OCI-LY1 (cell line): ENCODE results near the gene EXOSC1.

Source experiments
- H2AFZ ChIP-seq: fragments of 200-600 bp; sonication (generic), shearing (Covaris generic); 2 replicates; pipeline ENCODE4 v1.6.0; 2014; ENCODE audit warnings: antibody characterized with exemption, mild to moderate bottlenecking, low read length
- H3F3A ChIP-seq: fragments of 200-600 bp; sonication (generic), shearing (Covaris generic); 2 replicates; pipeline ENCODE4 v1.6.0; 2014; ENCODE audit warnings: mild to moderate bottlenecking, antibody characterized with exemption, low read length, moderate library complexity; ENCODE audit not compliant: insufficient read depth
- H3K27ac ChIP-seq: fragments of 200-600 bp; sonication (generic); 2 replicates; pipeline ENCODE4 v1.5.1; 2014; ENCODE audit warnings: low read length, mixed run types, mild to moderate bottlenecking, low read depth; ENCODE audit not compliant: poor library complexity, severe bottlenecking
- H3K27me3 ChIP-seq: fragments of 200-600 bp; sonication (generic); 2 replicates; pipeline ENCODE4 v1.6.0; 2014; ENCODE audit warnings: antibody characterized with exemption, mild to moderate bottlenecking, low read length, moderate library complexity; ENCODE audit not compliant: insufficient read depth
- H3K36me3 ChIP-seq: fragments of 200-600 bp; sonication (generic); 2 replicates; pipeline ENCODE4 v1.6.1; 2014; ENCODE audit warnings: mild to moderate bottlenecking, antibody characterized with exemption, low read length, moderate library complexity, mixed read lengths; ENCODE audit not compliant: insufficient read depth
- H3K4me1 ChIP-seq: fragments of 200-600 bp; sonication (generic); 2 replicates; pipeline ENCODE4 v1.5.1; 2014; ENCODE audit warnings: mild to moderate bottlenecking, low read length, moderate library complexity; ENCODE audit not compliant: insufficient read depth, severe bottlenecking
- H3K4me2 ChIP-seq: fragments of 200-600 bp; sonication (generic), shearing (Covaris generic); 2 replicates; pipeline ENCODE4 v1.6.1; 2014; ENCODE audit warnings: low read length
- H3K4me3 ChIP-seq: fragments of 200-600 bp; sonication (generic); 2 replicates; pipeline ENCODE4 v1.5.1; 2014; ENCODE audit warnings: low read length, low read depth, mild to moderate bottlenecking, mixed read lengths; ENCODE audit not compliant: poor library complexity, severe bottlenecking
- H3K79me2 ChIP-seq: fragments of 200-600 bp; shearing (Covaris generic); 2 replicates; pipeline ENCODE4 v1.6.1; 2016; ENCODE audit warnings: mixed run types, low read length, mixed read lengths; ENCODE audit not compliant: insufficient read depth
- H3K9ac ChIP-seq: fragments of 200-600 bp; sonication (generic), shearing (Covaris generic); 2 replicates; pipeline ENCODE4 v1.6.1; 2014; ENCODE audit warnings: mild to moderate bottlenecking, low read length, mixed read lengths
- H3K9me2 ChIP-seq: fragments of 200-600 bp; sonication (generic), shearing (Covaris generic); 2 replicates; pipeline ENCODE4 v1.6.1; 2014; ENCODE audit warnings: low read depth, mild to moderate bottlenecking, low read length, mixed read lengths
- H3K9me3 ChIP-seq: fragments of 200-600 bp; shearing (Covaris generic); 2 replicates; pipeline ENCODE4 v1.6.1; 2014; ENCODE audit warnings: low read length, mixed read lengths
- H4K20me1 ChIP-seq: fragments of 200-600 bp; sonication (generic), shearing (Covaris generic); 2 replicates; pipeline ENCODE4 v1.6.0; 2016; ENCODE audit warnings: mild to moderate bottlenecking, low read length; ENCODE audit not compliant: insufficient read depth
- CTCF ChIP-seq: fragments of 200-600 bp; sonication (generic), shearing (Covaris generic); IDR thresholded peaks from 2 replicates; pipeline ENCODE4 v1.5.1; 2017; ENCODE audit warnings: mild to moderate bottlenecking, antibody characterized with exemption, low read length, moderate library complexity, mixed read lengths
- EZH2 ChIP-seq: fragments of 200-600 bp; sonication (generic), shearing (Covaris generic); IDR thresholded peaks from 2 replicates; pipeline ENCODE4 v1.8.0; 2017; ENCODE audit warnings: borderline replicate concordance, mixed run types, mild to moderate bottlenecking, antibody characterized with exemption, low read length, moderate library complexity, mixed read lengths

EXOSC1 gene

GRCh38 chr10:97468162-97468561 lies 22.4 kb upstream of the EXOSC1 start:
- H3K4me3 ChIP-seq = no peak overlapping the region
- H3K27ac ChIP-seq = peak overlapping the region; percentile 35
- no peak overlapping the region for H3K9ac ChIP-seq
- TF ChIP-seq CTCF = no peak
- no peak for TF ChIP-seq EZH2
- H3F3A ChIP-seq = no peaks in the 10 kb centered on the region
- no peaks in the 10 kb centered on the region for H3K9me3 ChIP-seq
- H2AFZ ChIP-seq = no peak overlapping the region
- H3K4me1 ChIP-seq = no peaks in the 10 kb centered on the region
- H3K9me2 ChIP-seq = no peaks in the 10 kb centered on the region
- H3K4me2 ChIP-seq = no peak overlapping the region
- no peaks in the 10 kb centered on the region for H4K20me1 ChIP-seq
- H3K79me2 ChIP-seq = no peaks in the 10 kb centered on the region
- H3K27me3 ChIP-seq = no peaks in the 10 kb centered on the region
- peaks cover 56% of the 10 kb centered on the region for H3K36me3 ChIP-seq

GRCh38 chr10:97466755-97467154 lies 20.9 kb upstream of the EXOSC1 start:
- Histone ChIP-seq H3K9ac (no peak overlapping the region), H3K4me2 (no peak overlapping the region), H3K27ac (no peak overlapping the region), H3K4me1 (no peaks in the 10 kb centered on the region), H3K79me2 (no peaks in the 10 kb centered on the region), H4K20me1 (no peaks in the 10 kb centered on the region), H2AFZ (no peak overlapping the region), H3K9me2 (no peaks in the 10 kb centered on the region), H3F3A (no peaks in the 10 kb centered on the region), H3K27me3 (no peaks in the 10 kb centered on the region), H3K36me3 (peaks cover 64% of the 10 kb centered on the region), H3K4me3 (no peak overlapping the region), H3K9me3 (no peaks in the 10 kb centered on the region)
- TF ChIP-seq CTCF (no peak), EZH2 (no peak)

GRCh38 chr10:97465982-97466381 lies 20.2 kb upstream of the EXOSC1 start:
- H3K4me2 ChIP-seq = no peak overlapping the region
- H3K27me3 ChIP-seq = no peaks in the 10 kb centered on the region
- H3K27ac ChIP-seq = no peak overlapping the region
- no peaks in the 10 kb centered on the region for H3K4me1 ChIP-seq
- no peak overlapping the region for H3K9ac ChIP-seq
- H3K4me3 ChIP-seq = no peak overlapping the region
- no peaks in the 10 kb centered on the region for H4K20me1 ChIP-seq
- no peaks in the 10 kb centered on the region for H3K9me3 ChIP-seq
- peaks cover 71% of the 10 kb centered on the region for H3K36me3 ChIP-seq
- no peak overlapping the region for H2AFZ ChIP-seq
- H3K79me2 ChIP-seq = no peaks in the 10 kb centered on the region
- H3F3A ChIP-seq = no peaks in the 10 kb centered on the region
- TF ChIP-seq EZH2 (no peak), CTCF (no peak)
- no peaks in the 10 kb centered on the region for H3K9me2 ChIP-seq
